ENCODE results near the gene ATP1A3. TPM values are rescaled to one million over a fixed set of nuclear protein-coding genes. Genes with fewer than 3 reads are reported as not detected.
A peak's percentile ranks its signal among the peaks of the same experiment; 100 is the strongest.
"Not testable (repeated sequence)": the region's sequence is repeated elsewhere in the genome, so short reads cannot be mapped to it uniquely, and the experiment has no call there.

ATP1A3 gene
- total RNA-seq, 1 donor from 2014 or later: 388 TPM

DNA sequence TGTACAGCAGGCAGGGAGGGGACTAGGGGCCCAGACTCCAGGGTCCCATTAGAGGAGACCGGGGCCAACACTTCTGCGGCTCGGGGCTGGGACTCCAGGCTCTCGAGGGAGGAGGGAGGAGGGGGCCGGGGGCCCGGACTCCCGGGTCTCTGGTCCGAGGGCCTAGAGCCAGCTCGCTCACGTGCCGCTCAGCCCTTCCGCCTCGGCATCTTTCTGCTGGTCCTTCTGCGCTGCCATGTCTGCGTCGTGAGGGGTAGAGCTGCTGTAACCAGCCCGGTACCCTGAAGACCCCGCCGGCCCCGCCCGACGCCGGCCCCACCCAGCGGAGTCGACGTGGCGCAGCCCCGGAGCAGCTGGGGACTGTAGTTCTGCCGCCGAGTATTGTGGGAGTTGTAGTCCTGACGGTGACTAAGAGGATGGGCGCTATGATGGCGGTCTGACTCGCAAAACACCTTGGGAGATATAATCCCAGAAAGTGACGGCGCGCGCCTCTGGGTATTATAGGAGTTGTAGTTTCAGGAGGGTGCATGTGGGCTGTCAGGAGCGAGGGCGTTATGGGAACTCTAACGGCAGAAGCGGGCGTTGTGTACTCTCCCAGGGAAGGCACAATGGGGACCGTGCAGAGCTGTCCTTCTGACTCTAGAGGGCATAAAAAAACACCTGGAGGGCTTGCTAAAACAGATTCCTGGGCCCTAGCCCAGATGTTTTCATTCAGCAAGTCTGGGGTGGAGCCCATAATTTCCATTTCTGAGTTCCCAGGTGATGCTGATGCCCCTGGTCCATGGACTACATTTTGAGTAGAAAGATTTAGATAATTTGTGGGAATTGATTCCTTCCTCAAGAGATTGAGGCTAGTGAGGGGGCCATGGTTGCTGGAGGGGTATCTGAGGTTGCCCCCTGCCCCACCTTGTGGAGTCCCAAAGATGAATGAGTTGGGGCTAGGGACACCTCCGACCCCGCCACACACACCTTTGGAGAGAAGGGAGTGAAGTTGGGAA, 34.7 kb downstream of the ATP1A3 start, which contains the start of gene RABAC1:
RABAC1 (minus strand) TSS at position 266 of the 998 bp plus-strand sequence; CDS start at position 237, 29 bp downstream.
- ATAC-seq (ENCODE audit: poor library complexity): peak; percentile 94

DNA sequence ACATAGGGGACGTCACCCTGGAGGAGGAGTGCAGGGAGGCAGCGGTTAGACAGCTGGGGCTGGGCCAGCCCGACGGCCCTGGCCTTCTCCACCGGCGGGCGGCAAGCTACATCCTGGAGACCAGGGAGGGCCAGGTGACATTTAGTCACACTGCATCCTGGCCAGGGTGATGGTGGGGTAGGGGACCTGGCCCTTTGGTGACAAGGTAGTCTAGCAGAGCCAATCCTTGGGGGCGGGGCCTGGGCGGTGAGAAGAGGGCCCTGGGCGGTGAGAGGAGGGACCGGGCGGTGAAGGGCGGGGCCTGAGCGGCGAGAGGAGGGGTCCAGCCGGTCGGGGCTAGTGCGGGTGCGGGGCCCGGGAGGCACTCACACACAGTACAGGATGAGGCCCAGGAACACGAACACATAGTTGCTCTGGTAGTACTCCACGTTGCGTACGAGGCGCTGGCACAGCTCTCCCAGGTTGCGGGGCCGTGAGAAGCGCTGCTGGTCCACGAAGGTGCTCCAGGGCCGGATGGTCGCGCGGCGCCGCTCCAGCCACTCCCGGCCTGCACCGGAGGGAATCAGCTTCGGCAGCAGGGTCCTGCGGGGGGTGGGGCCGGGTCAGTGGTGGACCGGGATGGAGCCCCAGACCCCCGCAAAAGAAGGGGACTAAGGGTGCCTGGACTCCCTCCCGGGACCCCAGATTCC, 35.5 kb downstream of the ATP1A3 start:
- peak; percentile 85 for ATAC-seq (ENCODE audit: poor library complexity)
- intact Hi-C loops (cut with DNase I): no loop called here
- peak; percentile 93 for DNase-seq

More for the DNA sequence above, 34.7 kb downstream of the ATP1A3 start, which contains the start of gene RABAC1:
- DNase-seq: peak; percentile 93
- intact Hi-C loops (cut with DNase I): no loop called here

DNA sequence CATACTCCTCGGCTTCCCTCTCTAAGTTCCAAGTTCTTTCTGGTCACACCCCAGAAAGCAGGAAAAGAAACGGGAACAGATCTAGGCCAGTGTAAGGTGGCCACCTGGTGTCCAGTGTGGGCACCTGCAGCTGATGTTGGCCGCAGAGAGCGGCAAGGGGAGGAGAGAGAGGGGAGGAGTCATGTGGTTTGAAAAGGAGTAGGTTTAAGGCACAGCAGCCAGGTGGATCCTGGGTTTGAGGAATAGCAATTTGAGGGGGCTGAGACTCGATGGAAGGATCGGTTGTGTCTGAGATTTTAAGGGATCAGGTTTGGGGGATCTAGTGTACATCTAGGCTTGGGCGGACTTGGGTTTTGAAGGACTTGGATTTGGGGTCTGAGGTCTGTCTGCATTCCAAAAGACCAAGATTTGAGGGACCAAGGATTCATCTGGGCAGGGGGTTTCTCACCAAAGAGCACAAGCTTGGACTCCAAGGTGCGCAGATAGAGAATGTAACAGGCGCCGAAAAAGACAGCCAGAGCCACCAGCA, 36.1 kb downstream of the ATP1A3 start:
- intact Hi-C loops (cut with DNase I): no loop called here
- ATAC-seq (ENCODE audit: poor library complexity) (peak; percentile 72), DNase-seq (peak; percentile 71)

DNA sequence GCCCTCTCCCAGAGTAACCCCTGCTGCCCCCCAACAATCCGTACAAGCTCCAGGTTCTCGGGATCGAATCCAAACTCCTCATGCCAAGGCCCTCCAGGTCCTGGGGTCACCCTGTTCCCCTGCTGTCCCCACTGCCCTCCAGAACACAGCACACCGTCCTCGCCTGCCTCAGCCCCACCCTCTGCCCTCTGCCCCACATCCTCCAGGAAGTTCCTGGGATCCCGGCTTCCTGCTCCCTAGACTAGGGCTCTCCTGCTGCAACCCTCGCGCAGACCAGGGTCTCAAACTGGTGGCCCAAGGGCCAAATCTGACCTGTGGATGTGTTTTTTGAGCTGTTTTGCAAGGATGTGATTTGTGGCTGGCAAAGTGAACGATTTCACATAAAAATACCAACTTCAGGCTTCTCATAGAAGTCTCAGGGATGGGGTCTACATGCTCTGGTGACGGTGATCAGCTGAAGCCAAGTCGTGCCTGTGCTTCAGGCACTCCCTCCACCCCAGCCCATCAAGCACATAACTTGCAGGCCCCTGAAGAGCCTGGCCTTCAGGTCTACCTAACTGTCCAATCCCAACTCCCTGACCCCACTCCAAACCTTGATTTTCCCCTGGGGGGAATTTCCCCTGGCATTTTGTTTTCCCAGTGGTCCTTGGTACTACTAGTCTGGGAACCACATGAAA, 36.7 kb downstream of the ATP1A3 start:
- DNase-seq (no peak), ATAC-seq (ENCODE audit: poor library complexity) (no peak)
- intact Hi-C loops (cut with DNase I): no loop called here

DNA sequence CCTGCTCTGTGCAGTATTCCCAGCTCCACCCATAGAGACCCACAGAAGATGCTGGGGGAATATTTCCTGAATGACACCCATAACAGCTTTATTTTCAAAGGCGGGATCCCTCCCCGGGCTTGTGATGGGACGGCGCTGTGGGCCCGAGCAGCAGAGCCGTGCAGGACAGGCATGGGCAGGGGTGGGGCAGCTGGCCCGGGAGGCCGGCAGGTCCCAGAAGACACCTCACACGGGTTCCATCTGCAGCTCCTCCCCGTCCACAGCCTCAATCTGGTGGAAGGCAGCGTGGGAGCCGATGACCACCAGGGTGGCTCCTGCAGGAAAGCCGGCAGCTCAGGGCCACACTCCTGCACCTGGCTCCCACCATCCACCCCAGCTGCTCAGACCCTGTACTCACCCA, 37.4 kb downstream of the ATP1A3 start:
- intact Hi-C loops (cut with DNase I): no loop called here
- no peak for DNase-seq
- ATAC-seq (ENCODE audit: poor library complexity): no peak

DNA sequence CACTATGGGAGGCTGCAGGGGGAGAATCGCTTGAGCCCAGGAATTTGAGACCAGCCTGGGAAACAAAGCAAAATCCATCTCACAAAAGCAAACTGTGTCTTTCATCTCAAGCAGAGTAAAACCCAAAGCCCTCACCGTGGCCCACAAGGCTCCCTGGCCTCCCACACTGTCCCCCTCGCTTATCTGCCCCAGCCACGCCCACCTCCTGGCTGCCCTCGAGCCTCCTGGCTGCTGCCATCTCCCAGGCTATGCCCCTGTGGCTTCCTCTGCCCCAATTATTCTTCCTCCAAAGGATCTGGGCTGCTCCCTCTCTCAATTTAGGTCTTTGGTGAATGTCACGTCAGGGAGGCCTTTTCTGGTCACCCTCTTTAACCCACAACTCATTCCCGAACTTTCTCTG, 38.5 kb downstream of the ATP1A3 start:
- ATAC-seq (ENCODE audit: poor library complexity) (no peak), DNase-seq (no peak)
- intact Hi-C loops (cut with DNase I): no loop called here

DNA sequence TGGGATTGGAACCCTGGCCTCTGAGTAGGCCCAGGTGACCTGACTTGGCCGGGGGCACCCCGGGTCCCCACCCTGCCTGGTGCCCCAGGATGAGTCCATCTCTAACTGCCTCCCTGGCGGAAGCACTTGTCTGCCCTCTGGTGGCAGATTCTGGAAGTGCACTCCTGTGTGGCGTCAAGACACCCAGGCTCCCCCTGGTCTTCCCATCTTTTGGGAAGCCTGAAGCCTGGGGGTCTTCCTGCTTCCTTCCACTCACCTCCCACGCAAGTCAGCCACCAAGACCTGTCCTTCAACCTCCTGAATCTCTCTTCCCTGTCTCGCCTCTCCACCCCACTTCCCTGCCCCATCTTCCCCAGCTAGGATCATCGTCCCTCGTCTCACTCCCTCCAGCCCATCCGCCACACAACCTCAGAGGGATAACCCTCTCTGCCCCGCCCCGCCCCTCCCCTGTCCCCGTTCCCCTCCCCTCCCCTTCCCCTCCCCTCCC, 42.3 kb downstream of the ATP1A3 start:
- ATAC-seq (ENCODE audit: poor library complexity) (peak; percentile 82), DNase-seq (peak; percentile 85)
- intact Hi-C loops (cut with DNase I): loop anchor here (5.0 kb wide), 1 partner anchor 79 kb away; no protein-coding TSS in a partner anchor

DNA sequence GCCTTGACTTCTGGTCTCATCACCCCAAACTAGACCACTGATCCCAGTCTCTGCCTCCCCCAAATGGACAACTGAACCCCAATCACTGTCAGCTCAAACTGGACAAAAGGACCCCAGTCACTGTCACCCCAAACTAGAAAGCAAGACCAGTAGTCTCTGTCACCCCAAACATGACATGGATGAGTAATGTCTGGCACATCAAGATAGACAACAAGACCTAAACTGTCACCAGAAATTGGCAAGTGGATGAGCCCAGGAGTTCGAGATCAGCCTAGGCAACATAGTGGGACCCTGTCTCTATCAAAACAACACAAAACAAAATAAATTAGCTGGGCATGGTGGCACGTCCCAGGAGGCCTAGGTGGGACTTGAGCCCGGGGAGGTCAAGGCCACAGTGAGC, 46.9 kb downstream of the ATP1A3 start:
- intact Hi-C loops (cut with DNase I): no loop called here
- DNase-seq: no peak
- ATAC-seq (ENCODE audit: poor library complexity): no peak

DNA sequence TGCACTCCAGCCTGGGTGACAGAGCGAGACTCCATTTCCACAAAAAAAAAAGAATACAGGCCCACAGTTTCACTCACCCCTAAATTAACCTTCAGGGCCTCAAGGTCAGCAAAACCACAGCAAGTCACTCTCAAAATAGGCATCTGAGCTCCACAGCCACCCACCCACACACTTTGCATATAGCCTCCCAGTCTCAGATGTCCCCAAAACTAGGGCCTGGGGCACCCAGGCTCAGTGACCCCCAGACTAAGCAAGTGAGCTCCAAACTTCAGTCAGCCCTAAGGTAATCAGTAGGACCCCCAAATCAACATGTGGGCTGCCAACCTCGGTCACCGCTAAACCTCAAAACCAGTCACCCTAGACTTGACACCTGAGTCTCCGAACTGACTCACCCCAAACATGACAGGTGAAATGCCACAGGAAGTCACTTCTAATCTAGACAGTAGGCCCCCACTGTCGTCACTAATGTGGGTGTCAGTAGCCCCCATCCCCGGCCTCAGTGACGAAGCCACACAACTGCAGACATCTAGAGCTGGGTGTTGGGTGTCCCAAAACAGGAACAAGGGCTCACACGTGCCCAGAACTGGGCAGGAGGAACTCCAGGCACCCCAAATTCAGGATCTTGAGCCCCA, 48.8 kb downstream of the ATP1A3 start:
- no peak for DNase-seq
- ATAC-seq (ENCODE audit: poor library complexity): no peak
- intact Hi-C loops (cut with DNase I): no loop called here

DNA sequence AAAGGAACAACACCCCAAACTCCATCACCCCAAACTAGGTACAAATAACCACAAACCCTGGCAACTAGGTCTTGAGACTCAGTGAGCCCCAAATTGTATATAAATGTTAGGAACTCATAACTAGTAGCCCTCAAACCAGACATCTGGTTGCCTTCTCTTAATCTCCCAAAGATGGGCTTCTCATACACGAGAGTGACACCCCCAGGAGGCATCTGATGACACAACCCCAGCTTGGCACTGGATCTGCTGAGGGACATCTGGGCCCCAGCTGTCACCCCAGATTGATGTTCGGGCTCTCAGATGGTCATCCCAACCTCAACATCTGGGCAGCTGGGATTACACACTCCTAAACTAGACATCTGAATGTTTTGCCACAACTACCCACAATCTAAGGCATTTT, 49.7 kb downstream of the ATP1A3 start:
- no peak for DNase-seq
- no peak for ATAC-seq (ENCODE audit: poor library complexity)
- intact Hi-C loops (cut with DNase I): no loop called here

DNA sequence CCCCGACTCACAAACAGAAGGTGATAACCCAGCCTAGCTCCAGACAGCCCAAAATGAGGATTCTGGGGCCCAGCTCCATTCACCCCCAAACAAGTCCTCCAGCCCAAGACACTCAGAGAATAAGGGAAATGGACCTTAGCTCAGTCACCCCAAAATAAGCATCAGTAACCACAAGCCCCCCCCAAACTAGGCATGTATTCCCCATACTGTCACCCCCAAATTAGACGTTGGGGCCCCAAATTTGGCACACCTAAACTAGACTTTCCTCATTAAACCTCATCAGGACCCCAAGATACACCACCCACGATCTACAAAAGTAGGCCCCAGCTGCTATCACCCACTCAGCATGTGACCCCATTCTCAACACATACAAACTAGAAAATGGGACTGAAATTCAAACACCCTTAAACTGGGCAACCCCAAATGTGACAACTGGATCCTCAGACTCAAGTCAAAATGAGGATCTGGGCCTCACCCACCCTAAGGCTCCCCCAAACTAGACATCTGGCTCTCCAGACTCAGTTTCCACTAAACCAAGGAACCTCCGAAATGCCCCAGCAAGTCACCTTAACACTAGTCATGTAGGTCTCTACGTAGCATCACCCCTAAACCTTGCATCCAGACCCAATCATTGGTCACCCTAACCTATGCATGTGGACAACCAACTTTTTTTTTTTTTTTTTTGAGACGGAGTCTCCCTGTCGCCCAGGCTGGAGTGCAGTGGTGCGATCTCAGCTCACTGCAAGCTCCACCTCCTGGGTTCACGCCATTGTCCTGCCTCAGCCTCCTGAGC, 52.4 kb downstream of the ATP1A3 start:
- ATAC-seq (ENCODE audit: poor library complexity) (no peak), DNase-seq (no peak)
- intact Hi-C loops (cut with DNase I): no loop called here

DNA sequence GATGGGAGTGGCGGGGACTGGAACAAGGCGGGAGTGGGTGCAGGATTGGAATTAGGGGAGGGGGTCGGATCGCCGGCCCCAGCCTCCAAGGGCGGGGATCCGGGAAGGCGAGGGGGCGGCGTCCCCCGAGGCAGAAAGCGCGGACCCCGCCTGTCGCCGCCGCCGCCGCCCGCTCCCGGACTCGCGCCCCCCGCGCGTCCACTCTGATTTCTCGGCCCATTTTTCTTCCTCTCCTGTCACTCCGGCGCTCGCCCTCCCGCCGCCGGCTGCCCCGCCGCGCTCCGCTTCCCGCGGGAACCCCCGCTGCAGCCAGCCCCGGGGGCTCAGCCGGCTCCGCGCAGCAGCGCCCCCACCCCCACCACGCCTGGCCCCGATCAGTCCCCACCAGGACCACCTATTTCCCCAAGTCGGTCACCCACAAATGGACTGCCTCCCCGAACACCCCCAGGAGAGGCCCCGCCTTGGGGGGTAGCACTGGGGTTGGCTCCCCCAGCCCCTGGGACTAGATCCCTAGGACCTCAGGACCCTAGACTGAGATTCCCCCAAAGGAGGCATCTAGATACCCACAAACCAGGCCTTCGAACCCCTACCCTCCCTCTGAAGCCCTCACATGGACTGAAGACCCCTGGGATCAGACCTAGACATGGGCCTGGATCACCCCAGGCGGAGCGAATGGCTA, 53.2 kb downstream of the ATP1A3 start:
- ATAC-seq (ENCODE audit: poor library complexity) (no peak), DNase-seq (no peak)
- intact Hi-C loops (cut with DNase I): no loop called here

DNA sequence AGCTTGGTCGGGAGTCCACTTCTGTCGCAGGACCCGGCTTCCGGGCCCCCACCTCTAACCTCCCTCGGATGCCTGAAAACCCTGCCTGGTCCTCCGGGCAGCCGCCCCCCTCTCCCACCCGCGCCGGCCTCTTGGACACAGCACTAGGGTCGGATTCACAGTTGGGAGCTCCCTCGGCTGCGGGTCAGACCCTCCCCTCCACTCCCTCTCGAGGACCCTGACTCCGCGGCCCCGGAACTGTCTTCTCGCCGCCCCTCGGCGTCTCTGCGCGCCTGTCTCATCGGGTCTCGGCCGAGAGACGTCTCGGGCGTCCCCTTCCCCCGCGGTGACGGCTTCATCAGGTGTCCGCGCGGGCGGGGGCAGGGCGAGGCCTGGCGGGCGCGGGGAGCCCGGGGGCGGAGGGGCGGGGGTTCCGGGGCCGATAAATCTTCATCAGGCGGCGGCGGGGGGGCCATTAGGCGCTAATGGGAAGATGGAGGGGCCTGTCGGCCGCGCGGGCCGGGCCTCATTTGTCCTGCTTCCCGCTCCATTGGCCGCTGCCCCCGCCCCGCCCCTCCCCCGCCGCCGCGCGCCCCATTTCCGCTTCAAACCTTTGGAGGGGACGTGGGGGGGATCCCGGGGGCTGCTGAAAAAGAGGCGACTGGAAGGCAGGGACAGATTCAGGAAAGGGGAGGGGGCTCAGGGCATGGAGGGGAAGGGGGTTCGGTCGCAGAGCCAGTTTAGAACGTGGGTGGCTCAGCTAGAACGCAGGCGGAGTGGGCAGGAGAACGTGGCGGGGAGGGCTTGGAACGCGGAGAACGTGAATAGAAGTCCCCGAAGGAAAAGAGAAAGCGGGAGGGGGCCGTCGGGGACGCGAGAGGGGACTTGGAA, 53.9 kb downstream of the ATP1A3 start:
- intact Hi-C loops (cut with DNase I): no loop called here
- no peak for ATAC-seq (ENCODE audit: poor library complexity)
- DNase-seq: no peak

DNA sequence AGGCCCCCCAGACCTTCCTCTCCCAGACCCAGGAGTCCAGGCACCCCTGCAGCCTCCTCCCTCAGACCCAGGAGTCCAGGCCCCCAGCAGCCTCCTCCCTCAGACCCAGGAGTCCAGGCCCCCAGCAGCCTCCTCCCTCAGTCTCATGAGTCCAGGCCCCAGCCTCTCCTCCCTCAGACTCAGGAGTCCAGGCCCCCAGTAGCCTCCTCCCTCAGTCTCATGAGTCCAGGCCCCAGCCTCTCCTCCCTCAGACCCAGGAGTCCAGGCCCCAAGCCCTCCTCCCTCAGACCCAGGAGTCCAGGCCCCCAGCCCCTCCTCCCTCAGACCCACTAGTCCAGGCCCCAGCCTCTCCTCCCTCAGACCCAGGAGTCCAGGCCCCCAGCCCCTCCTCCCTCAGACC, 54.8 kb downstream of the ATP1A3 start:
- DNase-seq; ATAC-seq (ENCODE audit: poor library complexity); intact Hi-C loops (cut with DNase I): not testable (repeated sequence)

DNA sequence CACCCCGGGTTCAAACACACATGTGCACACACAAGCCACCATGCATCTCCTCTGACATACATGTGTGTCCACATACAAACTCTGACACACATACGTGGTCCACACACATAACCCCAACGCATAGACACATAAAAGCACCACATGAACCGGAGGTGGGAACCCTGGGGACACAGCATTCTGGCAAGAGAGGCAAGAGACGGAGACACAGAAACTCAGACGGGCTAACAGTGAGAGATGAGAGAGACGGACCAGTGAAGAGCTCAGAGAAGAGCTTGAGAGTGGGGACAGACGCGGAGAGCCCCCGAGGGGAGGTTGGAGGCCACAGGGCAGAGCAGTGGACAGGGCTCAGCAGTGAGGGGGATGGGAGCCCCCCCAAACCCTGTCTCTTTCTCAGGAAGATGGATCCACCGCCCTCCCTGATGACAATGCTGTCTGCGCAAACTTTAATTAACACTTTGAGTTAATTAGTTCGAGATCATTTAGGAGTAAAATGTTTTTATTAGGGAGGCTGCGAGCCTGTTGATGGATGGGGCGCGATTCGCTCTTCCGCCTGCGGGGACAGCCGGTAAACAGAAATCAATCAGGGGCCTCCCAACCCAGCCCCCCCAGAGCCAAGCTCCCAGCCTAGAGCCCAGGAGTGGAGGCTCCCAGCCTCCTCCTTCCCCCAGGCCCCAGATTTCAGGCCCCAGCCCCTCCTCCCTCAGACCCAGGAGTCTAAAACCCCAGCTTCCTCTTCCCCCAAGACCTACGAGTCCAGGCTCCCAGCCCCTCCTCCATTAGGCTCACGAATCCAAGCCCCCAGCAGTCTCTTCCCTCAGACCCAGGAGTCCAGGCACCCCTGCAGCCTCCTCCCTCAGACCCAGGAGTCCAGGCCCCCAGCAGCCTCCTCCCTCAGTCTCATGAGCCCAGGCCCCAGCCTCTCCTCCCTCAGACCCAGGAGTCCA, 56.2 kb downstream of the ATP1A3 start:
- no peak for ATAC-seq (ENCODE audit: poor library complexity)
- intact Hi-C loops (cut with DNase I): no loop called here
- DNase-seq: no peak

Data from Right ventricle myocardium superior (tissue), 1 donor.